NCI-H1930 (cell line): Measurements from ENCODE around the gene ASB7.

Experiments
- DNase-seq, 2 experiments: peaks; one replicate each; lab custom pipeline; 2025; lab: John Stamatoyannopoulos, UW

ASB7 gene

DNA sequence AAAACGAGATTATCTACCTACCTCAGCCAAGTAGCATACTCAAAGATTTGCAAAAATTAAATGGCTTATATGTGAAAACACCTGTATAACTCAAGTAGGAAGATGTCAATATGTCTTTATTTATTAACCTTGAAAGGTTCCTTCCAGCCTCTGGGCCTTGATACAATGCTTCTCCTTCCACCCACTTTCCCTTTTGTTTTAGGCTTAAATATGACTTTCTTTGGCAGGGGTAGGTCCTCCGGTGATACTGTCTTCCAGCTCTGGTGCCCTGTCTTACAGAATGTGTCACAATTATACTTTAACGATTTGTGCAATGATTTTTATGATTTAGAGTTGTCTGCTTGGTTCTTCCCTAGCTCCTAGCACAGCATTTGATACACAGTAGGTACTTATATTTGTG is 4.5 kb upstream of the ASB7 start:
- no peak for DNase-seq

GRCh38 chr15:100598655-100599054 is 3.7 kb upstream of the ASB7 start:
- DNase-seq, result no peak

GRCh38 chr15:100601163-100601562 is 1.2 kb upstream of the ASB7 start:
- DNase-seq, result no peak

GRCh38 chr15:100601617-100602063 is 749 bp upstream of the ASB7 start:
- no peak for DNase-seq

DNA sequence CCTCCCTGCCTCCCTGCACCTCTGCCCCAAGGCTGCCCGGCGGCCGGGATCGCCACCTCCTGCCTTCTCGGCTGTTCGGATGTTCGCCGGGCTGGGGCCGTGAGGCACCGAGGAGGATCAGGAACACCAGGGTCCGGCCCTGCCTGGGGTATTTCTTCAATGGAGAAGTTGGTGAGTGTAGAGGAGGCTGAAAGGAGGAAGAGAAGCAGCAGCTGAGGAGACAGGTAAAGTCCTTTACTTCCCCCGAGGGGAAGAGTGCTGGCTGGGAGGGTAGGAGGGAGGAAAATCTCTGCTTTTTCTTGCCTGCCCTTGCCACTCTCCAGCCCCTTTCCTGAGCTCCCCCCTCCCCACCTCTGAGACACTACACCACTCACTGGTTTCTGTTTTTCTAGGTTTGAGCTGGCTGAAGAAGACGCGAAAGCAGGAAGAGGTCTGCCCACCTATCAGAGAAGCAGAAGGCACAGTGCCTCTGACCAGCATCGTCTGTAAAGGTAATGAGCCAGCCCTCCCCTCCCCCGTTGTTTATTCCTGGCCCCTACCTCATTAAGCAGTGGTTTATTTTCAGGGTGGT is 519 bp downstream of the ASB7 start:
- DNase-seq, result no peak

DNA sequence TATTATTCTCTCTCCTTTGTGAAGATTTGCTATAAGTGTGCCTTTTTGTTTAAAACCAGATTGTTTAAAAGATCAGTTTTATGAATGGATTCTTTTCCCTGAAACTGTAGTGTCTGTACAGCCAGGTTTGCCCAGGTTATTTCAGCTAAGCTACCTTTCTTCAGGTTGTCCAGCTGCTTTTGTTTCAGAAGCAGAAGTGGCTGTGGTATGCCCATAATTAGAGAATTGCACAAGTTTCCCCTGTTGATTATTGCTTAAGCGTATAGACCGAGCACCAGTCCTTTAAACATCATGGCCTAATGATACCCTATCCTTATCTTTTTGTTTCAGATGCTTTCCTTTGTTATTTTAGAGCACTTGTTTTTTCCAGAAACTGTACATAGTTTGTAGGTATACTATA is 10.2 kb downstream of the ASB7 start:
- no peak for DNase-seq

GRCh38 chr15:100613208-100613607 is 10.8 kb downstream of the ASB7 start:
- no peak for DNase-seq

DNA sequence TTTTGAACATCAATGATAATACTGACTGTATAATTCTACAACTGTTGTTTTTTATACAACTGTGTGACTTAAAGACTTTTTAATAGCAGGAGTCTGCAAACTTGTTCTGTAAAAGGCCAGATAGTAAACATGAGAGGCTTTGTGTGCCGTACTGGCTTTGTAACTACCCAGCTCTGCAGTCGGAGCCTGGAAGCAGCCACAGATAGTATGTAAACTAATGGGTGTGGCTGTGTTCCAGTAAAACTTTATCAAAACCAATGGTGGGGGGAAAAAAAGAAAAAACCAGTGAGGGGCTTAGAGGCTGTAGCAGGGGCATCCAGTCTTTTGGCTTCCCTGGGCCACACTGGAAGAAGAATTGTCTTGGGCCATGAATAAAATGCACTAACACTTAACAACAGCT is 11.9 kb downstream of the ASB7 start:
- no peak for DNase-seq

DNA sequence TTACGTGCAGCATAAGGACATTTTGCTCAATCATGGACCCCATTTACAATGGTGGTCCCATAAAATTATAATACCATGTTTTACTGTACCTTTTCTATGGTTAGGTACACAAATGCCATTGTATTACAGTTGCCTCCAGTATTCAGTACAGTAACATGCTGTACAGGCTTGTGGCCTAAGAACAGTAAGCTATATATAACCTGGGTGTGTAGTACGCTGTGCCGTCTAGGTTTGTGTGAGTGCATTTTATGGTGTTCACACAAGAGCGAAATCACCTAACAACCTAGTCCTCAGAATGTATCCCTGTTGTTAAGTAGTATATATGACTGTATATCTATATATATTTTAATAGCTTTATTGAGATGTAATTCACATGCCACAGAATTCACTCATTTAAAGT is 12.5 kb downstream of the ASB7 start:
- DNase-seq, result no peak

GRCh38 chr15:100615801-100616200 is 13.4 kb downstream of the ASB7 start:
- no peak for DNase-seq

DNA sequence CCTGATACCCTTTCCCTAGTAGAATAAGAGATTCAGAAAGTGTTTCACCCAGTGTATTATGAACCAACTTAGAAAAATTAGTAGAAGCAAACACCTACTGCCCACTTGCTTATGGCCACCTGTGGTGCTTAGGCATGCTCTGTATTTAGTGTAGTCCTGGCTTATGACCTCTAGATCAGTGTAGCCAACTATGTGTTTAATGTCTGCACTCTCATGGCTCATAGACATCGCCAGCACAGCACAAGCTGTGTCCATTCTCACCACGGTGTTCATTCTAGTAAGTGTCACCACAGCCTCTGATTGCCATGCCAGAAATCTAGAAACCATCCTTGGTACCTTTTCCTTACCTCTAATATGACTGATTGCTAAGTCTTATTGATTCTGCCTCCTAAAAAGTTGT is 14.3 kb downstream of the ASB7 start:
- no peak for DNase-seq

DNA sequence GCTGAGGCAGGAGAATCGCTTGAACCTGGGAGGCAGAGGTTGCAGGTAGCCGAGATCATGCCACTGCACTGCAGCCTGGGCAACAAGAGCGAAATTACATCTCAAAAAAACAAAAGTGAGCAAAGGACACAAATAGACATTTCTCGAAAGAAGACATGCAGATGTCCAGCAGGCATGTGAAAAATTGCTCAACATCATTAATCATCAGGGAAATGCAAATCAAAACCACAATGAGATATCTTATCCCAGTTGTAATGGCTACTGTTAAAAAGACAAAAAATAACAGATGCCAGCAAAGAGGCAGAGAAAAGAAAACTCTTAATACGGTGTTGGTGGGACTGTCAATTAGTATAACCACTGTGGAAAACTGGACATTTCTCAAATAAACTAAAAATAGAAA is 20.9 kb downstream of the ASB7 start:
- no peak for DNase-seq

DNA sequence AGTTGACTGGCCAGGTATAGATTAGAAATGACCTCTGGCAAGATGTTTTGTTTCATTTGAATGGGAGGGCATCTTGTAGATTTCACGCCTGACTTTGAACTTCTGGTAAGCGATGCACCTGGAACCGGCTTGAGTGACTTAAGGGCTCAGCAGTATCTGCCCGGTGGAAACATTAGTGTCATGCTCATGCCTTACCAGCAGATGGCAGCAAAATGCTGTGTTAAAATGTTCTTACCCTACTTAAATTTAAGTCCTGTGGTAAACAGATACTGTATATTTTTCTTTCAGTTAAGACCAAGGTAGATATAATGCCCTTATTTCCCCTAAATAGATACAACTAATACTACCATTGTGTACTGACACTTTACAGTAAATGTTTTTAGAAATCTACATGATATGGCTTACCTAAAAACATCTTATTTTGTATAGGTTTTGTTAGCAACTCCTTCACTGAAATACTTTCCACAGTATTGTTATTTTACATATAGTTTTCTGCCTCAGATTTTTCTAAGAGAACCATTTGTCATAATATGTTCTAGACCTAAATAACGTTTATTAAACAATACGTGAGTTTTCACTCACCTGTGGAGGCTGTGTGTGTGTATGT is 25.5 kb downstream of the ASB7 start:
- peak; percentile 2 to 27 for DNase-seq

DNA sequence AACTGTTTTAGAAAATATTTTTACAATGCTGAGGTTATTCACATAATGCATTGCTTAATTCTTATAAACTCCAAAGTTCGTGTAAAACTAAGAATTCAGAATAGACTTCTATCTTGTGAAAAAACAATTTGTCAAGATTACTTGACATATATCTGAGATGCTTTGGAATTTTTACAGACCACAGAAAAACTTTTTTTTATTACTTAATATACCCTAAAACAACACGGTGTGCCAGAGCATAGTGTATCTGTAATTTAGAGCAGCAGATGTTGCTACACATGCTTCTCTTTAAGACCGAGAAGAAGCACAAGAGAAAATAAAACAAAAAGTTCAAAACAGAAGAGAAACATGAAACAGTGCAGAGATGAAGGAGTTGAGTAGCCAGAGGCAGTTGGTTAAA is 26.4 kb downstream of the ASB7 start:
- DNase-seq, result no peak

GRCh38 chr15:100631831-100632230 is 29.4 kb downstream of the ASB7 start:
- no peak for DNase-seq

DNA sequence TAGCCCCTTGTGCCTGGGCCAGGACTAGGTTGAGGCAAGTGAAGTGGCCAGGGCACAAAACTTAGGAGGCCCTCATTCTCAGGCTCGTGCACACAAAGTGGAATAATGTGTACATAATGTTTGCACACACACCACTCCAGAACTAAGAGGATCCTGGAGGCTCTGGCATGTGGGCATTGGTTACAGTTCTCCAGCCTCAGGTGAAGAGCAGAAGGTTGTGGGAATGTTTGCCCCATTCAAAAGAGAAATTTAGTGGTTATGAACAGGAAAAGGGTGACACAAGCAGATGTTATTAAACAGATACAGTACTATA is 31.3 kb downstream of the ASB7 start:
- no peak for DNase-seq

- DNase-seq, result no peak
Observed at GRCh38 chr15:100635406-100636071, 33.1 kb downstream of the ASB7 start.

- no peak for DNase-seq
Observed at GRCh38 chr15:100638177-100638730, 35.9 kb downstream of the ASB7 start.

- no peak for DNase-seq
Observed at GRCh38 chr15:100642213-100642949, 40.0 kb downstream of the ASB7 start.

GRCh38 chr15:100642950-100643338 is 40.6 kb downstream of the ASB7 start:
- no peak for DNase-seq

DNA sequence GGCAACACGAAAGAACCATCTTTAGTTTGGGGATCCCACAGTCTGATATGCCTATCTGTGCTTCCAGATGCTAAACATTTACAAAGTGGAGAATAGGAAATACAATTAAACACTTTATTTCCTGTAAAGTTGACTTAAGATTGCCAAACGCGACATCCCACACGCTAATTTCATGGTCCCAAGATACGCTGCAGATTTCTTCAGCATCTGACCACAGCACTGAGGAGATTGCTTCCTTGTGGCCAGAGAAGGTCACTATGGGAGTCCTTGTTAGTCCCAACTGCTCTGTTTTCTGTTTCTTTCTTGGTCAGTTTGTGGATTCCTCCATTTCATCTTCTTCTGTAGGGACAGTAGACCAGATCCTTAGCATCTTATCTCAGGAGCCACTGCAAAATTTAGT is 43.3 kb downstream of the ASB7 start:
- no peak for DNase-seq

GRCh38 chr15:100648951-100649350 is 46.6 kb downstream of the ASB7 start:
- DNase-seq, result no peak

- DNase-seq, result no peak
Observed at GRCh38 chr15:100650685-100651084, 48.3 kb downstream of the ASB7 start.
